WERI-Rb-1 (cell line): Measurements from ENCODE around the gene RECQL5.

ENCODE experiments used
- DNase-seq: peaks from one replicate; pipeline ENCODE4 v3.0.0-alpha.2; 2020
- H3K27ac ChIP-seq: fragments of 250-450 bp; sonication (Bioruptor Pico); 2 replicates; pipeline ENCODE4 v1.5.1; 2020; ENCODE audit warnings: mild to moderate bottlenecking, moderate library complexity
- H3K27me3 ChIP-seq: fragments of 250-450 bp; sonication (Bioruptor Pico); 2 replicates; pipeline ENCODE4 v1.5.1; 2021; ENCODE audit warnings: mild to moderate bottlenecking, low read depth, moderate library complexity; ENCODE audit not compliant: insufficient read depth, severe bottlenecking
- H3K36me3 ChIP-seq: fragments of 250-450 bp; sonication (Bioruptor Pico); 2 replicates; pipeline ENCODE4 v1.5.1; 2020; ENCODE audit warnings: mild to moderate bottlenecking, moderate library complexity
- H3K4me3 ChIP-seq: 2 replicates; pipeline ENCODE4 v1.5.1; 2011; ENCODE audit warnings: low read depth, mild to moderate bottlenecking, control low read depth, low read length
- H3K9me3 ChIP-seq: fragments of 250-450 bp; sonication (Bioruptor Pico); 2 replicates; pipeline ENCODE4 v1.5.1; 2021; ENCODE audit warnings: mild to moderate bottlenecking, moderate library complexity; ENCODE audit not compliant: severe bottlenecking
- CTCF ChIP-seq: IDR thresholded peaks from 2 replicates; pipeline ENCODE4 v1.5.1; 2011; ENCODE audit warnings: low read depth, mild to moderate bottlenecking, control low read depth, inconsistent platforms, low read length

Gene RECQL5

GRCh38 chr17:75625813-75626486 is 41.0 kb downstream of the RECQL5 start:
- peak; percentile 94 for DNase-seq
- peak; percentile 99 for TF ChIP-seq CTCF
- no peaks in the 10 kb centered on the region for H3K27me3 ChIP-seq
- H3K36me3 ChIP-seq, result peaks cover 20% of the 10 kb centered on the region
- no peaks in the 10 kb centered on the region for H3K9me3 ChIP-seq
- no peak overlapping the region for H3K4me3 ChIP-seq
- H3K27ac ChIP-seq, result peak overlapping the region; percentile 80

GRCh38 chr17:75624714-75625345 is 42.1 kb downstream of the RECQL5 start:
- no peak for DNase-seq
- Histone ChIP-seq H3K9me3 (no peaks in the 10 kb centered on the region), H3K27ac (no peak overlapping the region), H3K27me3 (no peaks in the 10 kb centered on the region), H3K4me3 (no peak overlapping the region), H3K36me3 (peaks cover 17% of the 10 kb centered on the region)
- TF ChIP-seq CTCF, result no peak

GRCh38 chr17:75624021-75624420 is 42.9 kb downstream of the RECQL5 start:
- Histone ChIP-seq H3K36me3 (peaks cover 17% of the 10 kb centered on the region), H3K9me3 (no peaks in the 10 kb centered on the region), H3K4me3 (no peak overlapping the region), H3K27me3 (no peaks in the 10 kb centered on the region), H3K27ac (no peak overlapping the region)
- DNase-seq, result no peak
- TF ChIP-seq CTCF, result no peak

GRCh38 chr17:75623386-75623785 is 43.6 kb downstream of the RECQL5 start:
- H3K4me3 ChIP-seq, result no peak overlapping the region
- no peaks in the 10 kb centered on the region for H3K9me3 ChIP-seq
- DNase-seq, result no peak
- H3K27ac ChIP-seq, result no peak overlapping the region
- H3K36me3 ChIP-seq, result peaks cover 17% of the 10 kb centered on the region
- no peak for TF ChIP-seq CTCF
- no peaks in the 10 kb centered on the region for H3K27me3 ChIP-seq

- Histone ChIP-seq H3K27ac (no peak overlapping the region), H3K36me3 (peaks cover 17% of the 10 kb centered on the region), H3K4me3 (no peak overlapping the region), H3K27me3 (no peaks in the 10 kb centered on the region), H3K9me3 (no peaks in the 10 kb centered on the region)
- TF ChIP-seq CTCF, result no peak
- no peak for DNase-seq
Observed at GRCh38 chr17:75622771-75623273, 44.1 kb downstream of the RECQL5 start.
